ENCODE data around the gene PTN. TPM values are rescaled to one million over a fixed set of nuclear protein-coding genes. Genes with fewer than 3 reads are reported as not detected.
"Not testable (repeated sequence)": the region's sequence is repeated elsewhere in the genome, so short reads cannot be mapped to it uniquely, and the experiment has no call there.

Gene PTN
- total RNA-seq, 2 donors from 2014 or later: 1.6 to 5.7 TPM

DNA sequence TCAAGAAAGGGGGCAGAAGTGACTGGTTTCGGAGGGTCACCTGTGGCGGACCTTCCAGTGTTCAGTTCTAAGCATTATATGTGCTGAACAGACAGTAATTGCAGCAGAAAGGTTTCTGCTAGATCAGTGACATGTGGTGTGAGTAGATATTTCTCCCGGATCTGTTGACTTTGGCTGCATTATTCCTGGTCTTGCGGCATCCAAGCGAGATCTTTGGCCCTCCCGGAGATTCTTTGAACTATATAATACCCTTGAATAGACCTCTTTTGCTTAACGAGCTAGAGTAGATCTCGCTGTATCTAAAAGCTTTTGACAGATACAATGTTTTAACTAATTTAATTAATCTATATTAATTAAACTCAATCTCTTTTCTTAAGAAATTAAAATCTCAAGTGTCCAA is 99.8 kb downstream of the PTN start:
- DNase-seq (no peak), ATAC-seq (no peak)
- Histone ChIP-seq H3K36me3 (replicated peaks in 1 of 2; ENCODE audit: insufficient read depth in 1 of 2, low read depth in 2 of 2) (no peaks in the 10 kb centered on the region), H3K9me3 (no peaks in the 10 kb centered on the region), H3K27me3 (no peaks in the 10 kb centered on the region), H3K4me3 (no peak overlapping the region), H3K27ac (no peak overlapping the region), H3K4me1 (no peaks in the 10 kb centered on the region)
- intact Hi-C loops (cut with DNase I): no loop called here
- 48 to 54% methylated on average over 8 of the region's 8 CpGs for WGBS, 2 donors
- TF ChIP-seq POLR2A (IDR thresholded peaks at IDR 0.05): no peak
- TF ChIP-seq, protein P1, sequence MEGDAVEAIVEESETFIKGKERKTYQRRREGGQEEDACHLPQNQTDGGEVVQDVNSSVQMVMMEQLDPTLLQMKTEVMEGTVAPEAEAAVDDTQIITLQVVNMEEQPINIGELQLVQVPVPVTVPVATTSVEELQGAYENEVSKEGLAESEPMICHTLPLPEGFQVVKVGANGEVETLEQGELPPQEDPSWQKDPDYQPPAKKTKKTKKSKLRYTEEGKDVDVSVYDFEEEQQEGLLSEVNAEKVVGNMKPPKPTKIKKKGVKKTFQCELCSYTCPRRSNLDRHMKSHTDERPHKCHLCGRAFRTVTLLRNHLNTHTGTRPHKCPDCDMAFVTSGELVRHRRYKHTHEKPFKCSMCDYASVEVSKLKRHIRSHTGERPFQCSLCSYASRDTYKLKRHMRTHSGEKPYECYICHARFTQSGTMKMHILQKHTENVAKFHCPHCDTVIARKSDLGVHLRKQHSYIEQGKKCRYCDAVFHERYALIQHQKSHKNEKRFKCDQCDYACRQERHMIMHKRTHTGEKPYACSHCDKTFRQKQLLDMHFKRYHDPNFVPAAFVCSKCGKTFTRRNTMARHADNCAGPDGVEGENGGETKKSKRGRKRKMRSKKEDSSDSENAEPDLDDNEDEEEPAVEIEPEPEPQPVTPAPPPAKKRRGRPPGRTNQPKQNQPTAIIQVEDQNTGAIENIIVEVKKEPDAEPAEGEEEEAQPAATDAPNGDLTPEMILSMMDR (IDR thresholded peaks at IDR 0.05): no peak

- no peak for ATAC-seq
- Histone ChIP-seq H3K36me3 (replicated peaks in 1 of 2; ENCODE audit: insufficient read depth in 1 of 2, low read depth in 2 of 2) (no peaks in the 10 kb centered on the region), H3K4me3 (no peak overlapping the region), H3K27ac (no peak overlapping the region), H3K27me3 (no peaks in the 10 kb centered on the region), H3K9me3 (no peaks in the 10 kb centered on the region), H3K4me1 (no peaks in the 10 kb centered on the region)
- DNase-seq: no peak
- intact Hi-C loops (cut with DNase I): no loop called here
- WGBS, 2 donors: 62 to 73% methylated on average over 3 to 7 of the region's 7 CpGs
- no peak for TF ChIP-seq POLR2A (IDR thresholded peaks at IDR 0.05)
Observed at GRCh38 chr7:137242616-137243015, 100.9 kb downstream of the PTN start.

DNA sequence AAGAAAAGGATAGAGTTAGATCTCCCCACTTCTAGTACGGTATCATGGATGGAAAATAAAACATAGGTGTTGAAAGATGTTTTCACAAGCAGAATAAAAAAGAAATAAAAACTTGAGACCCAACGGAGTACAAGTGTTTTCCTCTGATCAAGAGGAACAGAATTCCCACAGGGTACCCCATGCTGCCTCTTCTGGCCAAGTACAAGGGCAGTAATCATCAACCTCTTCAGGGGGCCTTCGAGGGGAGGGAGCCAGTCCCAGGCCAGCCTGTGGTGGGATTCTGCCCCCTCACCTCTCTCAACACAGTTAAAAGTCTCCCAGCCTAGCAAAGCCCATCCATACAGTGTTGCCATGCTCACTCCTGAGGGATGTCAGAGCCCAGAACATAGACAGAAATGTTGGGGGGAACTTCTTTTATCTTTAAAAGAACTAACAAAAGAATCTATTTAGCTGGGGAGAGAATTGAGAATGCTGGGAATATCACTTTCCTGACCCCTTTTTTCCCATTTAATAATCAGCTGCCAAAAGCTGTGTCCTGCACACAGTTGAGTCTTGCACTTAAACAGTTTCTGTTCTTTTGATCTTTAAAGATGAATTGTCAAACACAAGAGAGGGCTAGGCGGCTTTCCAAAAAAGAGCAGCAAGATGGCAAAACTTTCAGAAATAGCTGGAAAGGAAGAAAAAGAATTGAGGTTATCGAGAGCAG is 101.7 kb downstream of the PTN start:
- ATAC-seq: no peak
- WGBS, 2 donors: 47 to 48% methylated on average over 5 of the region's 5 CpGs
- H3K27me3 ChIP-seq: no peaks in the 10 kb centered on the region
- DNase-seq: no peak
- TF ChIP-seq, protein P1 (IDR thresholded peaks at IDR 0.05): no peak
- TF ChIP-seq POLR2A (IDR thresholded peaks at IDR 0.05): no peak
- no peak overlapping the region for H3K27ac ChIP-seq
- no peaks in the 10 kb centered on the region for H3K36me3 ChIP-seq (replicated peaks in 1 of 2; ENCODE audit: insufficient read depth in 1 of 2, low read depth in 2 of 2)
- intact Hi-C loops (cut with DNase I): no loop called here
- H3K4me1 ChIP-seq: no peaks in the 10 kb centered on the region
- H3K4me3 ChIP-seq: no peak overlapping the region
- H3K9me3 ChIP-seq: no peaks in the 10 kb centered on the region

GRCh38 chr7:137239186-137239585 is 104.3 kb downstream of the PTN start:
- H3K36me3 ChIP-seq (replicated peaks in 1 of 2; ENCODE audit: insufficient read depth in 1 of 2, low read depth in 2 of 2); H3K4me1 ChIP-seq; H3K4me3 ChIP-seq; H3K27ac ChIP-seq; H3K9me3 ChIP-seq; intact Hi-C loops (cut with DNase I); H3K27me3 ChIP-seq; ATAC-seq; DNase-seq: not testable (repeated sequence)
- WGBS, 2 donors: 72 to 79% methylated on average over 3 of the region's 3 CpGs

DNA sequence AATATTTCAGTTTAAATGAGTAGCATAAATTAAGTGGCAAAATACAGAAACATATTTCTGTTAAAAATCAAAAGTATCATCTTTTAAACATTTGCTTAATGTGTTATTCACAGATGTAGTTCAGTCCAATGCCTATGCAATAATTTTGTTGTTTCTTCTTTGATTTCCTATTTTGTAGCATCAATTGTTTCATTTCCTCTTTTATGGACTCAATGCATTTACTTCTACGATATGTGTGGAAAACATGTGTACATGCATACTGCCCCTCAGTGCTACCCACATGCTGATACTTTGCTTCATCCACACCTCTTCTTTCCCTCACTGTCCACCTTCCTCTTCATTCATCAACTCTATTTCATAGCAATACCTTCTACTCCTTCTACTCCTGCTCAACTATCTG is 108.1 kb downstream of the PTN start:
- TF ChIP-seq POLR2A (IDR thresholded peaks at IDR 0.05): no peak
- TF ChIP-seq, protein P1 (IDR thresholded peaks at IDR 0.05): no peak
- H3K4me1 ChIP-seq: no peaks in the 10 kb centered on the region
- no peak for ATAC-seq
- no peak for DNase-seq
- no peaks in the 10 kb centered on the region for H3K36me3 ChIP-seq (replicated peaks in 1 of 2; ENCODE audit: insufficient read depth in 1 of 2, low read depth in 2 of 2)
- H3K9me3 ChIP-seq: no peaks in the 10 kb centered on the region
- WGBS, 2 donors: 82 to 93% methylated on average over 1 of the region's 1 CpG
- H3K27ac ChIP-seq: no peak overlapping the region
- no peaks in the 10 kb centered on the region for H3K27me3 ChIP-seq
- intact Hi-C loops (cut with DNase I): no loop called here
- no peak overlapping the region for H3K4me3 ChIP-seq

DNA sequence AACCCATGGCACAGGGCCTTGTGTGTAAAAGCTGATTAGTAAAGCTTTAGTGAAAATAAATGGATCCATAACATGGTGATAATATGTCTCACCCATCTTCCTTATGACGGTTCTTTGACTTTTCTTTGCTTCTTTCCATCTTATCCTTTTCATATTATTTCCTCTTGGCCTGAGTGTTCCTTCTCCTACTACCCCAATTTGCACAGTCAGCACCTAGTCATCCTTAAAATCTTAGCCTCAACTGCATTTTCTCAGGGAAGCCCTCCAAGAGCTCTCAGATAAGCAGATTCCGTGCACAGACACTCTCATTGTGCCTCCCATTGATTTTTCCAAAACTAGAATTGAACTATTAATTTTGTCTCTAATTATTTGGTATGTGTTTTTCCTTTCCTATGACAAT is 112.4 kb downstream of the PTN start:
- H3K27me3 ChIP-seq: no peaks in the 10 kb centered on the region
- intact Hi-C loops (cut with DNase I): no loop called here
- ATAC-seq (no peak), DNase-seq (no peak)
- H3K4me1 ChIP-seq: no peaks in the 10 kb centered on the region
- H3K36me3 ChIP-seq (replicated peaks in 1 of 2; ENCODE audit: insufficient read depth in 1 of 2, low read depth in 2 of 2): no peaks in the 10 kb centered on the region
- no peak for TF ChIP-seq POLR2A (IDR thresholded peaks at IDR 0.05)
- TF ChIP-seq, protein P1 (IDR thresholded peaks at IDR 0.05): no peak
- no peak overlapping the region for H3K27ac ChIP-seq
- 55 to 61% methylated on average over 2 of the region's 2 CpGs for WGBS, 2 donors
- no peaks in the 10 kb centered on the region for H3K9me3 ChIP-seq
- H3K4me3 ChIP-seq: no peak overlapping the region
